Measurements from ENCODE around the gene CHRNA9. TPM values are rescaled to one million over a fixed set of nuclear protein-coding genes. Genes with fewer than 3 reads are reported as not detected.

The CHRNA9 gene
- total RNA-seq, 1 experiment from 2014 or later: not detected

DNA sequence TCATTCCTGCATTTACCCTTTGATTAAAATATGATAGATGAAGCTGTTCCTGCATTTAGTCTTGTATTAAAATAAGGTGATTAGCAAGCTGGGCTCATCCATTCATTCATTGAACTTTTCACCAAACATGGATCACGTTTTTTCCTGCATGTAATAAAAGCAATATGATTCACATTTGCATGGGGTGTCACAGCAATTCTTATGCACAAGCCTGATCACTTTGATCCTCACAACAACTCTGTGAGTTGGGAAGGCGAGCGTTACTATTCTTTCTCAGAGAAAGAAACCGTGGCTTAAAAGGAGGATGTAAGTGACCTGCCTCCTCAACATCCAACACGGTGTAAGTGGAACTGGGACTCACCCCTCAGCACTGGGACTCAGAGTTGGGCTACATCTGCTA lies 20.0 kb downstream of the CHRNA9 start:
- POLR2A ChIA-PET: no interaction called here
- Mint-ChIP-seq H3K9me3 (ENCODE audit: unreplicated experiment) (peaks cover 2% of the 10 kb centered on the region), H3K27me3 (ENCODE audit: insufficient read depth, unreplicated experiment) (no peaks in the 10 kb centered on the region), H3K36me3 (ENCODE audit: insufficient read depth, unreplicated experiment) (no peaks in the 10 kb centered on the region), H3K27ac (ENCODE audit: unreplicated experiment) (no peak overlapping the region), H3K4me1 (ENCODE audit: low read depth, unreplicated experiment) (no peaks in the 10 kb centered on the region), H3K4me3 (ENCODE audit: unreplicated experiment) (no peak overlapping the region)
- BruUV-seq (replicated peaks): no TSS peak
- CTCF ChIA-PET: no interaction called here
- no peaks in the 10 kb centered on the region for H3K9me3 ChIP-seq
- no peaks in the 10 kb centered on the region for H3K36me3 ChIP-seq (ENCODE audit: control insufficient read depth, insufficient read depth, low read length)
- no peaks in the 10 kb centered on the region for H3K27me3 ChIP-seq (replicated peaks; ENCODE audit: control insufficient read depth, insufficient read depth, low read length)
- no peaks in the 10 kb centered on the region for H3K4me1 ChIP-seq
- intact Hi-C loops (cut with micrococcal nuclease; ENCODE audit: unreplicated experiment): no loop called here
- TF ChIP-seq, protein P1, sequence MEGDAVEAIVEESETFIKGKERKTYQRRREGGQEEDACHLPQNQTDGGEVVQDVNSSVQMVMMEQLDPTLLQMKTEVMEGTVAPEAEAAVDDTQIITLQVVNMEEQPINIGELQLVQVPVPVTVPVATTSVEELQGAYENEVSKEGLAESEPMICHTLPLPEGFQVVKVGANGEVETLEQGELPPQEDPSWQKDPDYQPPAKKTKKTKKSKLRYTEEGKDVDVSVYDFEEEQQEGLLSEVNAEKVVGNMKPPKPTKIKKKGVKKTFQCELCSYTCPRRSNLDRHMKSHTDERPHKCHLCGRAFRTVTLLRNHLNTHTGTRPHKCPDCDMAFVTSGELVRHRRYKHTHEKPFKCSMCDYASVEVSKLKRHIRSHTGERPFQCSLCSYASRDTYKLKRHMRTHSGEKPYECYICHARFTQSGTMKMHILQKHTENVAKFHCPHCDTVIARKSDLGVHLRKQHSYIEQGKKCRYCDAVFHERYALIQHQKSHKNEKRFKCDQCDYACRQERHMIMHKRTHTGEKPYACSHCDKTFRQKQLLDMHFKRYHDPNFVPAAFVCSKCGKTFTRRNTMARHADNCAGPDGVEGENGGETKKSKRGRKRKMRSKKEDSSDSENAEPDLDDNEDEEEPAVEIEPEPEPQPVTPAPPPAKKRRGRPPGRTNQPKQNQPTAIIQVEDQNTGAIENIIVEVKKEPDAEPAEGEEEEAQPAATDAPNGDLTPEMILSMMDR (IDR thresholded peaks at IDR 0.05; ENCODE audit: insufficient read depth in 1 of 2, low read depth in 1 of 2, low read length in 1 of 2, severe bottlenecking in 1 of 2, unreplicated experiment in 1 of 2): no peak
- no peak overlapping the region for H3K4me3 ChIP-seq (ENCODE audit: low read depth, low read length)
- DNase-seq: no peak

DNA sequence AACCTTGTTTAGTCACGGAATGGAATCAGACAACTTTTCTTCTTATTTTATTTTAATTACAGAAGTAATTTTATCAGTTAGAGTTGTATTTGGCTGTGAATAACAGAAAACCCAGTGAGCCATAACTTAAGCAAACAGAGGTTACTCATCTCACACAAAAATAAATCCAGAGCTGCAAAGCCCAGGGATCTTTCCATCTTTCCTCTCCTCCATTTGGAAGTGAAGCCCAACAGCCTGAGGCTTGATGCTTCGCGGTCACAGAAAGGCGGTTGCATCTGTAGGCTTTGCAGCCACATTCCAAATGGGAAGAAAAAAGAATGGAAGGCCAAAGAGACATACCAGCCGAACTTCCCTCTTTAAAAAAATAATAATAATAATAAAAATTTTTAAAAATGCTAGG lies 22.6 kb downstream of the CHRNA9 start:
- H3K4me1 ChIP-seq: peaks cover 4% of the 10 kb centered on the region; the same call in 1 of the 2 replicates
- peaks cover 4% of the 10 kb centered on the region; the same call in 1 of the 2 replicates for H3K9me3 ChIP-seq
- Mint-ChIP-seq H3K27me3 (ENCODE audit: insufficient read depth, unreplicated experiment) (no peaks in the 10 kb centered on the region), H3K27ac (ENCODE audit: unreplicated experiment) (no peak overlapping the region), H3K4me1 (ENCODE audit: low read depth, unreplicated experiment) (peaks cover 5% of the 10 kb centered on the region), H3K4me3 (ENCODE audit: unreplicated experiment) (no peak overlapping the region), H3K36me3 (ENCODE audit: insufficient read depth, unreplicated experiment) (no peaks in the 10 kb centered on the region), H3K9me3 (ENCODE audit: unreplicated experiment) (peaks cover 10% of the 10 kb centered on the region)
- no TSS peak for BruUV-seq (replicated peaks)
- no peaks in the 10 kb centered on the region for H3K27me3 ChIP-seq (replicated peaks; ENCODE audit: control insufficient read depth, insufficient read depth, low read length)
- H3K4me3 ChIP-seq (ENCODE audit: low read depth, low read length): no peak overlapping the region
- ChIA-PET CTCF (no interaction called here), POLR2A (no interaction called here)
- DNase-seq: no peak
- intact Hi-C loops (cut with micrococcal nuclease; ENCODE audit: unreplicated experiment): no loop called here
- TF ChIP-seq, protein P1 (IDR thresholded peaks at IDR 0.05; ENCODE audit: insufficient read depth in 1 of 2, low read depth in 1 of 2, low read length in 1 of 2, severe bottlenecking in 1 of 2, unreplicated experiment in 1 of 2): no peak
- no peaks in the 10 kb centered on the region for H3K36me3 ChIP-seq (ENCODE audit: control insufficient read depth, insufficient read depth, low read length)

DNA sequence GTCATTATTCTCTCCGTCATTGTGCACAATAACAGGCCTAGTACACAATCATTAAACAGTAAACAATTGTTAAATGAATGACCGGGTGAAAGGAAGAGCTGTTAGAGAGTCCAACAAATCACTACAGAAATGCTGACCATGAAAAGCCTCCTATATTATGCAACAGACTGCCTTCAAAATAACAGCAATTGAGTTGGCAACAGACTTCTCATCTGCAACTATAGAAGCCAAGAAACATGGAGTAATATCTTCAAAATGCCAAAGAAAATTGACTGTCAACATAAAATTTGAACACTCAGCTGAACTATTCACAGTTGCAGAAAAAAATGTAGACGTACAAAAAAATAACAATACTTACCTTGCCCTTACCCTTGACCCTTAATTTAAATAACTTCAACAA lies 26.2 kb downstream of the CHRNA9 start:
- intact Hi-C loops (cut with micrococcal nuclease; ENCODE audit: unreplicated experiment): loop anchor here (5.0 kb wide), 1 partner anchor 56 kb away; no protein-coding TSS in a partner anchor
- Mint-ChIP-seq H3K27ac (ENCODE audit: unreplicated experiment) (no peak overlapping the region), H3K36me3 (ENCODE audit: insufficient read depth, unreplicated experiment) (peaks cover 5% of the 10 kb centered on the region), H3K27me3 (ENCODE audit: insufficient read depth, unreplicated experiment) (no peaks in the 10 kb centered on the region), H3K4me3 (ENCODE audit: unreplicated experiment) (no peak overlapping the region), H3K9me3 (ENCODE audit: unreplicated experiment) (peaks cover 10% of the 10 kb centered on the region), H3K4me1 (ENCODE audit: low read depth, unreplicated experiment) (peaks cover 36% of the 10 kb centered on the region)
- H3K9me3 ChIP-seq: peaks cover 4% of the 10 kb centered on the region; the same call in 1 of the 2 replicates
- H3K27me3 ChIP-seq (replicated peaks; ENCODE audit: control insufficient read depth, insufficient read depth, low read length): no peaks in the 10 kb centered on the region
- ChIA-PET CTCF (no interaction called here), POLR2A (no interaction called here)
- no peak overlapping the region for H3K4me3 ChIP-seq (ENCODE audit: low read depth, low read length)
- H3K4me1 ChIP-seq: peaks cover 24% of the 10 kb centered on the region
- H3K36me3 ChIP-seq (ENCODE audit: control insufficient read depth, insufficient read depth, low read length): no peaks in the 10 kb centered on the region
- no peak for DNase-seq
- TF ChIP-seq, protein P1 (IDR thresholded peaks at IDR 0.05; ENCODE audit: insufficient read depth in 1 of 2, low read depth in 1 of 2, low read length in 1 of 2, severe bottlenecking in 1 of 2, unreplicated experiment in 1 of 2): no peak
- BruUV-seq (replicated peaks): no TSS peak

Measured in Caco-2 (cell line).